H9 (cell line): ENCODE results near the gene PDXDC1. TPM values are rescaled to one million over a fixed set of nuclear protein-coding genes. Genes with fewer than 3 reads are reported as not detected.

ENCODE experiments used
- DNase-seq: peaks from one replicate; pipeline ENCODE4 v3.0.0-alpha.2; 2017
- H2AFZ ChIP-seq: one replicate; pipeline ENCODE4 v1.6.1; 2013; ENCODE audit warnings: mild to moderate bottlenecking, low read length, control low read depth, moderate library complexity
- H2AK5ac ChIP-seq: 2 replicates; pipeline ENCODE4 v1.6.1; 2013; ENCODE audit warnings: low read length, control low read depth, mixed read lengths; ENCODE audit not compliant: insufficient read length
- H2BK120ac ChIP-seq: one replicate; pipeline ENCODE4 v1.6.1; 2013; ENCODE audit warnings: low read depth, mild to moderate bottlenecking, low read length, control low read depth, inconsistent platforms; ENCODE audit not compliant: poor library complexity, severe bottlenecking
- H2BK12ac ChIP-seq: 2 replicates; pipeline ENCODE4 v1.6.1; 2013; ENCODE audit warnings: low read length, control low read depth, mixed read lengths, low read depth; ENCODE audit not compliant: insufficient read length
- H2BK15ac ChIP-seq: 2 replicates; pipeline ENCODE4 v1.6.1; 2013; ENCODE audit warnings: low read depth, low read length, control low read depth
- H2BK20ac ChIP-seq: one replicate; pipeline ENCODE4 v1.6.1; 2013; ENCODE audit warnings: low read depth, mild to moderate bottlenecking, low read length, control low read depth, inconsistent platforms; ENCODE audit not compliant: poor library complexity, severe bottlenecking
- H2BK5ac ChIP-seq: 2 replicates; pipeline ENCODE4 v1.6.1; 2013; ENCODE audit warnings: low read length, control low read depth, mixed read lengths; ENCODE audit not compliant: insufficient read length
- H3K14ac ChIP-seq: 2 replicates; pipeline ENCODE4 v1.6.1; 2013; ENCODE audit warnings: low read length, control low read depth; ENCODE audit not compliant: insufficient read depth
- H3K18ac ChIP-seq: 2 replicates; pipeline ENCODE4 v1.6.1; 2013; ENCODE audit warnings: low read depth, mild to moderate bottlenecking, mixed read lengths, low read length, control low read depth; ENCODE audit not compliant: insufficient read length
- H3K23ac ChIP-seq: 2 replicates; pipeline ENCODE4 v1.6.1; 2013; ENCODE audit warnings: low read length, control low read depth, mixed read lengths, low read depth; ENCODE audit not compliant: insufficient read length
- H3K23me2 ChIP-seq: 2 replicates; pipeline ENCODE4 v1.6.1; 2013; ENCODE audit warnings: low read depth, mild to moderate bottlenecking, mixed read lengths, low read length, control low read depth; ENCODE audit not compliant: insufficient read length, poor library complexity, severe bottlenecking
- H3K27ac ChIP-seq: 2 replicates; pipeline ENCODE4 v1.5.1; 2013; ENCODE audit warnings: low read length, control low read depth, mixed read lengths, low read depth; ENCODE audit not compliant: insufficient read length
- H3K27me3 ChIP-seq: 2 replicates; pipeline ENCODE4 v1.6.1; 2013; ENCODE audit warnings: low read length, control low read depth, inconsistent platforms; ENCODE audit not compliant: insufficient read depth
- H3K4ac ChIP-seq: 2 replicates; pipeline ENCODE4 v1.6.1; 2013; ENCODE audit warnings: low read depth, mild to moderate bottlenecking, control low read depth, inconsistent platforms, low read length, moderate library complexity
- H3K4me1 ChIP-seq: 2 replicates; pipeline ENCODE4 v1.6.1; 2013; ENCODE audit warnings: low read length, control low read depth, inconsistent platforms; ENCODE audit not compliant: insufficient read depth
- H3K4me2 ChIP-seq: 2 replicates; pipeline ENCODE4 v1.6.1; 2013; ENCODE audit warnings: low read length, control low read depth, mixed read lengths; ENCODE audit not compliant: insufficient read length, insufficient read depth
- H3K56ac ChIP-seq: 2 replicates; pipeline ENCODE4 v1.6.1; 2013; ENCODE audit warnings: low read depth, mild to moderate bottlenecking, mixed read lengths, low read length, control low read depth; ENCODE audit not compliant: insufficient read length
- H3K79me1 ChIP-seq: 2 replicates; pipeline ENCODE4 v1.6.1; 2013; ENCODE audit warnings: low read depth, mild to moderate bottlenecking, moderate library complexity, low read length, control low read depth, inconsistent platforms; ENCODE audit not compliant: insufficient read depth, poor library complexity, severe bottlenecking
- H3K79me2 ChIP-seq: 2 replicates; pipeline ENCODE4 v1.6.1; 2013; ENCODE audit warnings: low read length, control low read depth, inconsistent platforms; ENCODE audit not compliant: insufficient read depth
- H3K9ac ChIP-seq: 2 replicates; pipeline ENCODE4 v1.6.1; 2013; ENCODE audit warnings: low read length, control low read depth, mixed read lengths; ENCODE audit not compliant: insufficient read length; ENCODE audit errors: extremely low read depth
- H3K9me3 ChIP-seq: one replicate; pipeline ENCODE4 v1.6.1; 2013; ENCODE audit warnings: low read depth, low read length, inconsistent platforms; ENCODE audit not compliant: control insufficient read depth
- H3T11ph ChIP-seq: one replicate; pipeline ENCODE4 v1.6.1; 2013; ENCODE audit warnings: mild to moderate bottlenecking, low read length, control low read depth, inconsistent platforms
- H4K20me1 ChIP-seq: one replicate; pipeline ENCODE4 v1.6.1; 2013; ENCODE audit not compliant: control insufficient read depth, insufficient read length, insufficient read depth
- H4K5ac ChIP-seq: 2 replicates; pipeline ENCODE4 v1.6.1; 2013; ENCODE audit warnings: low read depth, mild to moderate bottlenecking, mixed read lengths, low read length, control low read depth; ENCODE audit not compliant: insufficient read length
- H4K8ac ChIP-seq: replicated peaks from 2 replicates; pipeline ENCODE4 v1.6.1; 2013; ENCODE audit warnings: low read length, control low read depth, mixed read lengths, low read depth; ENCODE audit not compliant: insufficient read length
- H4K91ac ChIP-seq: 2 replicates; pipeline ENCODE4 v1.6.1; 2013; ENCODE audit warnings: low read depth, mild to moderate bottlenecking, moderate library complexity, mixed read lengths, low read length, control low read depth; ENCODE audit not compliant: insufficient read length
- H3K27ac Mint-ChIP-seq, 3 experiments: 2 replicates in 2 of 3; 3 replicates in 1 of 3; pipeline ENCODE4 v1.8.0; 2020 to 2021; ENCODE audit warnings: mixed read lengths in 3 of 3, mild to moderate bottlenecking in 1 of 3, moderate library complexity in 1 of 3
- H3K27me3 Mint-ChIP-seq: 2 replicates; pipeline ENCODE4 v1.8.0; 2021; ENCODE audit warnings: low read depth, mild to moderate bottlenecking, moderate library complexity, mixed read lengths
- H3K36me3 Mint-ChIP-seq, 3 experiments: 2 replicates in 2 of 3; 3 replicates in 1 of 3; pipeline ENCODE4 v1.8.0; 2020 to 2021; ENCODE audit warnings: low read depth in 3 of 3, mixed read lengths in 3 of 3; ENCODE audit not compliant: insufficient read depth in 1 of 3
- H3K4me1 Mint-ChIP-seq, 2 experiments: 2 replicates each; pipeline ENCODE4 v1.8.0; 2020; ENCODE audit warnings: mixed read lengths in 2 of 2
- H3K4me3 Mint-ChIP-seq, 2 experiments: 2 replicates in 1 of 2; 3 replicates in 1 of 2; pipeline ENCODE4 v1.8.0; 2020 to 2021; ENCODE audit warnings: mild to moderate bottlenecking in 2 of 2, mixed read lengths in 2 of 2, moderate library complexity in 1 of 2
- H3K9me3 Mint-ChIP-seq, 2 experiments: 2 replicates in 1 of 2; 3 replicates in 1 of 2; pipeline ENCODE4 v1.8.0; 2020; ENCODE audit warnings: mild to moderate bottlenecking in 2 of 2, mixed read lengths in 2 of 2, moderate library complexity in 1 of 2
- WGBS: extraction: QIAGEN DNeasy Blood & Tissue Kit; methylation state at CpG from one replicate; pipeline ENCODE4 v1.1.7; 2013; ENCODE audit warnings: missing lambda C conversion rate, low lambda C conversion rate, mixed read lengths; ENCODE audit not compliant: insufficient read length; ENCODE audit errors: extremely low coverage; 5-methylcytosine and 5-hydroxymethylcytosine counted together
- total RNA-seq: library from RNA; stranded (reverse); gene quantifications from 2 replicates; pipeline ENCODE4 v1.2.1, GENCODE V29; 2021
- TF ChIP-seq, protein P1 (sequence below): fragments of 200-600 bp; sonication (generic); conservative IDR thresholded peaks from 3 replicates; pipeline ENCODE4 v1.8.0; 2021; ENCODE audit warnings: antibody characterized with exemption, mild to moderate bottlenecking

The PDXDC1 gene
- total RNA-seq, 1 experiment from 2014 or later = 112 TPM

DNA sequence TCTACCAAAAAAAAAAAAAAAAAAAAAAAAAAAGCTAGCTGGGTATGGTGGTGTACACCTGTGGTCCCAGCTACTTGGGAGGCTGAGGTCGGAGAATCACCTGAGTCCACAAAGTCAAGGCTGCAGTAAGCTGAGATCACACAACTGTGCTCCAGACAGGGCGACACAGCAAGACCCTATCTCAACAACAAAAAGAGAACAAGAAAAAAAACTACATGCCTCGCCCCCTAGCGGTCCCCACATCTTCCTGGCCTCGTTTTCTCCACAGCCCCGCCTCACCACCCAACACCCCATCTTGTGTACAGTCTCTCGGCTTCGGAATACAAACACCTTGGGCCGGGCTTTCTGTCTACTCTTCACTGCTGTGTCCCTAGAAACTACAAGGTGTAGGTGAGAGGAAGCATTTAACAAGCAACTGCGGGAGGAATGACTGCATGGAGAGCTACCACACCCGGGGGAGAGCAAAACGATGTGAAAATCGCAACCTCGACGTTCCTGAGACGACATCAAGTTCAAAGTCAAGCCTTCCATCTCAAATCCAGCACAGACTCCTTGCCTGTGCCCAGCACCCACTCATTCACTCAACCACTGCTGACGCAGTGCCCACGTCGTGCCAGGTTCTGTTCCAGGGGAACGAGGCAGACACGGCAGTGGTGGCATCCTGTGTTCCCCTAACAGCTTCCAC, 72.0 kb downstream of the PDXDC1 start:
- H3K27me3 ChIP-seq = no peaks in the 10 kb centered on the region
- H2BK20ac ChIP-seq = no peak overlapping the region
- H2AK5ac ChIP-seq = no peak overlapping the region
- no peak overlapping the region for H3K18ac ChIP-seq
- H3K9ac ChIP-seq = no peak overlapping the region
- no peak for DNase-seq
- H3K79me2 ChIP-seq = no peaks in the 10 kb centered on the region; the same call in 1 of the 2 replicates
- no peak overlapping the region for H2BK12ac ChIP-seq
- Mint-ChIP-seq H3K4me3 (no peak overlapping the region; a peak in 1 of 5 replicates), H3K36me3 (peaks cover 10 to 32% (median 28%) of the 10 kb centered on the region in 3 experiments; a peak in 6 of 7 replicates), H3K27me3 (no peaks in the 10 kb centered on the region), H3K27ac (peak overlapping the region in 1 of 3 experiments; percentile 88; a peak in 1 of 7 replicates), H3K9me3 (no peaks in the 10 kb centered on the region), H3K4me1 (no peaks in the 10 kb centered on the region; a peak in 1 of 4 replicates)
- H3T11ph ChIP-seq = no peak overlapping the region
- H3K4me1 ChIP-seq = no peaks in the 10 kb centered on the region
- H3K14ac ChIP-seq = no peak overlapping the region
- TF ChIP-seq, protein P1, sequence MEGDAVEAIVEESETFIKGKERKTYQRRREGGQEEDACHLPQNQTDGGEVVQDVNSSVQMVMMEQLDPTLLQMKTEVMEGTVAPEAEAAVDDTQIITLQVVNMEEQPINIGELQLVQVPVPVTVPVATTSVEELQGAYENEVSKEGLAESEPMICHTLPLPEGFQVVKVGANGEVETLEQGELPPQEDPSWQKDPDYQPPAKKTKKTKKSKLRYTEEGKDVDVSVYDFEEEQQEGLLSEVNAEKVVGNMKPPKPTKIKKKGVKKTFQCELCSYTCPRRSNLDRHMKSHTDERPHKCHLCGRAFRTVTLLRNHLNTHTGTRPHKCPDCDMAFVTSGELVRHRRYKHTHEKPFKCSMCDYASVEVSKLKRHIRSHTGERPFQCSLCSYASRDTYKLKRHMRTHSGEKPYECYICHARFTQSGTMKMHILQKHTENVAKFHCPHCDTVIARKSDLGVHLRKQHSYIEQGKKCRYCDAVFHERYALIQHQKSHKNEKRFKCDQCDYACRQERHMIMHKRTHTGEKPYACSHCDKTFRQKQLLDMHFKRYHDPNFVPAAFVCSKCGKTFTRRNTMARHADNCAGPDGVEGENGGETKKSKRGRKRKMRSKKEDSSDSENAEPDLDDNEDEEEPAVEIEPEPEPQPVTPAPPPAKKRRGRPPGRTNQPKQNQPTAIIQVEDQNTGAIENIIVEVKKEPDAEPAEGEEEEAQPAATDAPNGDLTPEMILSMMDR = no peak
- H3K4me2 ChIP-seq = no peak overlapping the region
- no peak overlapping the region for H3K56ac ChIP-seq
- H3K9me3 ChIP-seq = no peaks in the 10 kb centered on the region
- H3K27ac ChIP-seq = no peak overlapping the region
- WGBS = no CpG with 5 or more reads among the region's 21 CpGs
- no peak overlapping the region for H3K4ac ChIP-seq
- no peaks in the 10 kb centered on the region for H4K20me1 ChIP-seq
- no peak overlapping the region for H4K8ac ChIP-seq
- no peaks in the 10 kb centered on the region for H3K23me2 ChIP-seq
- H2BK5ac ChIP-seq = no peak overlapping the region
- no peak overlapping the region for H2BK15ac ChIP-seq
- H4K91ac ChIP-seq = no peak overlapping the region
- H2AFZ ChIP-seq = no peak overlapping the region
- no peak overlapping the region for H2BK120ac ChIP-seq
- H4K5ac ChIP-seq = no peak overlapping the region
- H3K79me1 ChIP-seq = no peaks in the 10 kb centered on the region
- no peak overlapping the region for H3K23ac ChIP-seq
